HG02759 (cell line): ENCODE measurements around the gene FAM25A.
"Not testable (repeated sequence)": the region's sequence is repeated elsewhere in the genome, so short reads cannot be mapped to it uniquely, and the experiment has no call there.

ENCODE experiments used
- ATAC-seq: cut with Tn5 transposase; IDR thresholded peaks from one replicate; pipeline ENCODE4 v1.9.1; 2021; ENCODE audit warnings: mild to moderate bottlenecking, moderate library complexity; ENCODE audit not compliant: unreplicated experiment

The FAM25A gene

DNA sequence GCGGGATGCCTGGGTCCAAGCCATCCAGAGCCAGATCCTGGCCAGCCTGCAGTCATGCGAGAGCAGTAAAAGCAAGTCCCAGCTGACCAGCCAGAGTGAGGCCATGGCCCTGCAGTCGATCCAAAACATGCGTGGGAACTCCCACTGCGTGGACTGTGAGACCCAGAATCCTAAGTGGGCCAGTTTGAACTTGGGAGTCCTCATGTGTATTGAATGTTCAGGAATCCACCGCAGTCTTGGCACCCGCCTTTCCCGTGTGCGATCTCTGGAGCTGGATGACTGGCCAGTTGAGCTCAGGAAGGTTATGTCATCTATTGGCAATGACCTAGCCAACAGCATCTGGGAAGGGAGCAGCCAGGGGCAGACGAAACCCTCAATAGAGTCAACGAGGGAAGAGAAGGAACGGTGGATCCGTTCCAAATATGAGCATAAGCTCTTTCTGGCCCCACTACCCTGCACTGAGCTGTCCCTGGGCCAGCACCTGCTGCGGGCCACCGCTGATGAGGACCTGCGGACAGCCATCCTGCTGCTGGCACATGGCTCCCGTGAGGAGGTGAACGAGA, 10.9 kb upstream of the FAM25A start:
- not testable (repeated sequence) for ATAC-seq

DNA sequence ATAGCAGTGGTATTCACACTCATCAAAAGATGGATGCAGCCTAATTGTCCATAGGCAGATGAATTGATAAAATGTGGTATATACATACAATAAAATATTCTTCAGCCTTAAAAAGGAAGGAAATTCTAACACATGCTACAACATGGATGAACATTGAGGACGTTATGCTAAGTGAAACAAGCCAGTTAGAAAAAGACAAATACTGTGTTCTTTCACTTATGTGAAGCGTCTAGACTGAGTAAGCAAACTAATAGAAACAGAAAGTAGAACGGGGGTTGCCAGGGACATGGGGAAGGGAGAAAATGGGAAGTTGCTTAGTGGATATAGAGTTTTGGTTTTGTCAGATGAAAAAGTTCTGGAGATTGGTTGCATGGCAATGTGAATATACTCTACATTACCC, 6.6 kb upstream of the FAM25A start:
- ATAC-seq, result not testable (repeated sequence)

DNA sequence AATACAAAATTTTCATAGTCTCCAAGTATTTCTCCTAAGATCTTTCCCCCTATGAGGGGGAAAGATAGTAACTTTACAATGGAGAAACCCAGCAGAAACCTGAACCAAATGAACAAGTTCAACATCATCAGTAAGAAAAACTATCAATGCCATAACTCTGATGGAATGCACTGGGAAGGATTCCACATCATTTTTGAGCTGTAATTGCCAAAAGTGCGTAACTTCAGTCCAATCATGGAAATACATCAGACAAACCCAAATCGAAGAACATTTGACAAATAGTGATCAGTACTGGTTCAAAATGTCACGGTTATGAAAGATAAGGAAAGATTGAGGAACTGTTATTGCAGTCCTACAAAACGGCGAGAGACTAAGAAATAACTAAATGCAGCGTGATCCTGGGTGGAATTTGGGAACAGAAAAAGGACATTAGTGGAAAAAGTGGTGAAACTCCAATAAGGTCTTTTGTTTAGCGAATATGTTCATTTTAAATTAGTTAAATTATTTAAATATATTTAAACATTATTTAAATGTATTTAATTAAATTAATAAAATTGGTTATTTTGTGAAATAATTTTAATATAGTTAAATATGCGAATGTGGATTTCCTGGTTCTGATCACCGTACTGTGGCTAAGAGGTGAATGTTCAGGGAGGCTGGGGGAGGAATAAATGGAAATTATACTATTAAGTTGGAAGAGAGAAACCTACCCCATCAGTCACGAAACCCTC, 4.9 kb upstream of the FAM25A start:
- ATAC-seq, result not testable (repeated sequence)

DNA sequence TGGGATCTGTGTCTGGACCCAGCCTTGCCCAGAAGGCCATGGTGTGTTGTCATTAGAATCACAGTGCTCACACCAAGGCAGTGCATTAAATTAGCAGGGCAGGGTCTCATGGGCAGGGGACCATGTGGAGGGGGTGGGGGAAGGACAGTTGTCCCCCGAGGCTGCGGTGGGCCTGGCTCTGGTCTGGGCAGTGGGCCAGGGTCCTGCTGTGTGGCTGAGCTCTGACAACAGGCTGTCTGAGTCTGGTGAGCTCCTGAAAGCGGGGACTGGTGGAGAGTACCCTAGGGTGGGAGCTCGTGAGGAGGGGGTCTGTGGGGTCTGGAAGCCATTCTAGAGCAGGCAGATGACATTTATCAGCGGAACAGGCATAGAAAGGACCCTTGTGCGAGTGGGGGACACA, 2.0 kb upstream of the FAM25A start:
- ATAC-seq, result not testable (repeated sequence)

DNA sequence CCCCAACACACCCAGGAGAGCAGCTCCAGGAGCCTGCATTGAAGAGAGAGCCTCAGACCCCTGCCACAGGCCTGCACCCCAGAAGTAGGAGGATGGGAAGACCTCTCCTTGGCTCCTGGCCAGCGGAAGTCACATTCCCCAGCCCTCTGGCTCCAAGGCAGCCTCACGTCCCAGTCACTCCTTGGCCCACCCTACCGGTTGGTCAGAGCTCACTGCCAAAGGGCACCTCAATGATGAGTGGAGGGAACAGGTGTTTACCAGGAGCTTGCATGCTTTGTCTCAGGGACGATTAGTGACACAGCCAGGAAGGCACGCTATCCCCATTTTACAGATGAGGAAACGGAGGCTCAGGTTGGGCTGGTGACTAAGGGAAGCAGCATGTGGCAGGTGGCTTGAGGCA, 1.0 kb upstream of the FAM25A start:
- ATAC-seq, result not testable (repeated sequence)

DNA sequence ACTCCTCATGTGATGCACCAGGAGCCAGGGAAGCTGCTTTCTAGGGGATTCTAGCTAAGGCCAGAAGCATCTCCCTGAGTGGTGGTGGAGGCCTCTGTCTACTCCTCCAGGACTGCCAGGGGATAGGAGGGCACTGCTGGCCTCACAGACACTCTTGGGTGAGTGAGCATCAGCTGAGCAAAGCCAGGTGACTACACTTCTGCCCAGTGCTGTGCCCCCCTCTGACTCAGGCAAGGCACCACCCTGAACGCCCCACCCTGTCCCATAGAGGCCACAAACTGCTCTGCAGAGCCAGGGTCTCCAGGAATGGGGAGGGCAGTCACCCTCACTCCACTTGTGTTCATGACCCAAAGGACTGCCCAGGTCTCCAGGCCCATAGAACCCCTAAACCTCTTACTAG, 590 bp upstream of the FAM25A start:
- ATAC-seq, result not testable (repeated sequence)

DNA sequence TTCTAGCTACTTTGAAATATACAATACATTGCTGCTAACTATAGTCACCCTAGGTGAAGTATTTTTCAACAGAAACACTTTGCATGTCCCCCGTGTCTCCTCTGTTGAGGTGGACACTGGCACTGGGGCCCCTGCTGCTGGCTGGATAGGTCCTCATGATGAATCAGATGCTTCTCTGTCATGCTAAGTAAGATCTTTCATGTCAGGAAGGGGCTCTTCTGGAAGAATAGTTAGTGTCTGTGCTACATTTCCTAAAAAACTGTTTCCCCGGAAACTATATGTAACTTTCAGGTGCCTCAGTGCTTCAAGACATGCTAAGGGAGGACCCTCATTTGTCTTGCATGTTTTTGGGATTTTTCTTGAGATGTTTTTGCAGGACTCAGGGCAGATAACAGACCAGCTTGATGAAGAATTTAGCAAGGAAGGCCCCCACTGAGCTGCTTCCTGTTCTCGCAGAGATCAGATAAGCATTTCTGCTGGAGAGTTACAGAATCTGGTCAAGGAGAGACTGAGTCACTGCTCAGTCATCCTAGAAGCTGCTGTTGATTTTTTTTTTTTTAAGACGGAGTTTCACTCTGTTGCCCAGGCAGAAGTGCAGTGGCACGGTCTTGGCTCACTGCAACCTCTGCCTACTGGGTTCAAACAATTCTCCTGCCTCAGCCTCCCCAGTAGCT, 5.3 kb downstream of the FAM25A start:
- not testable (repeated sequence) for ATAC-seq

DNA sequence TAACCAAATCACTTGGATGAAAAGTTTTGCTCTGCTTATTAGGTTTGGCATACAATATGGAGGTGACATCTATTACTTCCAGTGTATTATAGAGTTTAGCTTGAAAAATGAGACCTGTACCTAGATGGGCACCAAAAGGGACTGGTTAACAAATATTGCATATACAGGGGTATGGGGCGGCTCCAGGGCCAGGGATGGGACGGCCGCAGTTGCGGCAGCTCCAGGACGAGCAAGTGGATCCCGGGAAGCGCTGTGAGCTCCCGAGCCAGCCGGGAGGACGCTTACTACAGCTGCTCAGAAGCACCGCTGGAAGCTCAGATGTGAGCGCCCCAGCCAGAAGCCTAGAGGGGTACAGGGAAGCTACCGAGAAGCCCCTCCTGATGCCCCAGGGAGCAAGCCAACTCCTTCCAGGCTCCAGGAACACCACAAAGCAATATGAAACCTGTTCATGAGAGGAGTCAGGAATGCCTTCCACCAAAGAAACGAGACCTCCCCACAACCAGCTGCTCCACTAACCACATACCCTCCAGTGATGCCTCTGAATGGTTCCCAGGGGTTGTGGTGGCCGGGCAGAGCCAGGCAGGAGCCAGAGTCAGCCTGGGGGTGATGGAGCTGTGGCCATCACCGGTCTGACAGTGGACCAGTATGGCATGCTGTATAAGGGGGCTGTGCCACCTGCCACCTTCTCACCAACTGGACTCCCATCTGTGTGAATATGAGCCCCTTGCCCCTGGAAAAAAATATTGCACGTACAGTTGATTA, 6.8 kb downstream of the FAM25A start:
- not testable (repeated sequence) for ATAC-seq

DNA sequence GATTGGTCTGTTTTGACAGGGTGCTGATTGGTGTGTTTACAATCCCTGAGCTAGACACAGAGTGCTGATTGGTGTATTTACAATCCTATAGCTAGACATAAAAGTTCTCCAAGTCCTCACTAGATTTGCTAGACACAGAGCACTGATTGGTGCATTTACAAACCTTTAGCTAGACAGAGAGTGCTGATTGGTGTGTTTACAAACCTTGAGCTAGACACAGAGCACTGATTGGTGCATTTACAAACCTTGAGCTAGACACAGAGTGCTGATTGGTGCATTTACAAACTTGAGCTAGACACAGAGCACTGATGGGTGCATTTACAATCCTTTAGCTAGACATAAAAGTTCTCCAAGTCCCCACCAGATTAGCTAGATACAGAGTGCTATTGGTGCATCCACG, 10.3 kb downstream of the FAM25A start:
- not testable (repeated sequence) for ATAC-seq

DNA sequence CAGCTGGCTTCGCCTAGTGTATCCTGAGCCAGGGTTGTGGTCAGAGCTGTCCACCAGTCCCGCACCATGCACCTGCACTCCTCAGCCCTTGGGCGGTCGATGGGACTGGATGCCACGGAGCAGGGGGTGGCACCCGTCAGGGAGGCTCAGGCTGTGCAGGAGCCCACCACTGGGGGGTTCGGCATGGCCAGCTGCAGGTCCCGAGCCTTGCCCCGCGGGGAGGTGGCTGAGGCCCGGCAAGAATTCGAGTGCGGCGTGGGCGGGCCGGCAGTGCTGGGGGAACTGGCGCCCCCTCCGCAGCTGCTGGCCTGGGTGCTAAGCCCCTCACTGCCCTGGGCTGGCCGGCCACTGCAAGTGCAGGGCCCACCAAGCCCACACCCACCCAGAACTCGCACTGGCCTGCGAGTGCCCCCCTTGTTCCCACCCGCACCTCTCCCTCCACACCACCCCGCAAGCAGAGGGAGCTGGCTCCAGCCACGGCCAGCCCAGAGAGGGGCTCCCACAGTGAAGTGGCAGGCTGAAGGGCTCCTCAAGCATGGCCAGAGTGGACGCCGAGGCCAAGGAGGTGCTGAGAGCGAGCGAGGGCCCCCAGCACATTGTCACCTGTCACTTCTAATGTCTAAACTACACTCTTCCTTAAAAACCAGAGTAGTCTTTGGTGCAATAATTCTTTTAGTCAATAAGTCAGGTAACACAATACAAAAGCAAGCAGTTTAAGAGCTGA, 11.0 kb downstream of the FAM25A start:
- ATAC-seq, result no peak

DNA sequence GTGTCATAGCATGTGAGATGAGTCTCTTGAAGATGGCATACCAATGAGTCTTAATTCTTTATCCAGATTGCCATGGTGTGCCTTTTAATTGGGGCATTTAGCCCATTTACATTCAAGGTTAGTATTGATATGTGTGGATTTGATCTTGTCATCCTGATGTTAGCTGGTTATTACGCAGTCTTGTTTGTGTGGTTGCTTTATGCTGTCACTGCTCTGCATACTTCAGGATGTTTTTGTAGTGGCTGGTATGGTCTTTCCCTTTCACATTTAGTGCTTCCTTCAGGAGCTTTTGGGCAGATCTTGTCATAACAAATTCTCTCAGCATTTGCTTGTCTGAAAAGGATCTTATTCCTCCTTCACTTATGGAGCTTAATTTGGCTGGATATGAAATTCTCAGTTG, 16.5 kb downstream of the FAM25A start:
- no peak for ATAC-seq

DNA sequence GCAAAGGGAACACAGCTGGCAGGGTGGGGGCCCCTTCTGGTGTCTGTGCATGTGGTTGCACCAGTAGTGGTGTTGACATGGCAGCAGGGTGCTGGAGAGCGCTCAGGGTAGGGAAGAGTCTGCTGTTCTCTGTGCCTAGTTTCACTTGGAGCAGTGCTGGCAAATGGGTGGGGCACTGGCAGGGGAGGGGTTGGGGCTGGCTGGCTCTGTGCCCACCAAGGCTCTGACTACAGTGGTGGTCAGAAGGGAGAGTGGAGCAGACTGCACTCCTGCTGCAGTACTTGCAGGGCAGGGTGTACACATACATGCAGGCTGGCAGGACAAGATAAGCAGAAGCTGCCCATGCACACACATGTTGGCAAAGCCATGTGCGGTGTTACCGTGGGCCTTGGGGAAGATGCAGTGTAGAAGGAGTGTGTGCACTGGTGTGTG, 18.2 kb downstream of the FAM25A start:
- ATAC-seq, result no peak

DNA sequence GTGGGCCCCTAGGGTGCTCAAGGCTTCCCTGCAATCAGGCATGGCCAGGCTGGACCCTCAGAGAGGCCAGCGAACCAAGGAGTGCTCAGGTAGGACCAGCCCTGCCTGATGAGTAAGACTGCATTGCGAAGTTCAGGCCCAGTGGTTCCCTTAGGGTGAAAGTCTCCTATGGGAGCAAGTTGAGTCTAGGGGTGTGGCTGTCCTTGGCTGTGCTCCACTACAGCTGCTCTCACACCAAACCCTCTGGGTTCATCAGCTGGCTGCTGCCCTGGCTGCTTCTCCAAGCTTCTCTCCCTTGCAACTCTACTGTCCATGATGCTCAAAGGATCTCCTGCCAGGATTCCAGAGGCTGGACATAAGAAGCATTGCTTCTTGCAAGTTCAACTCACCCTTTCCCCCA, 18.7 kb downstream of the FAM25A start:
- no peak for ATAC-seq

DNA sequence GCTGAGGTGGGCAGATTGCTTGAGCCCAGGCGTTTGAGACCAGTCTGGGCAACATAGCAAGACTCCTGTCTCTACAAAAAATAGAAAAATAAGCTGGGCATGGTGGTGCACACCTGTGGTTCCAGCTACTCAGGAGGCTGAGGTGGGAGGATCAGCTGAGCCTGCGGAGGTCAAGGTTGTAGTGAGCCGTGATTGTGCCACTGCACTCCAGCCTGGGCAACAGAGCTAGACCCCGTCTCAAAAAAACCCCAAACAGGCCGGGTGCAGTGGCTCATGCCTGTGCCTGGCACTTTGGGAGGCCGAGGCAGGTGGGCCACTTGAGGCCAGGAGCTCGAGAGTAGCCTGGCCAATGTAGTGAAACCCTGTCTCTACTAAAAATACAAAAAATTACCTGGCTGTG, 23.5 kb downstream of the FAM25A start:
- not testable (repeated sequence) for ATAC-seq

DNA sequence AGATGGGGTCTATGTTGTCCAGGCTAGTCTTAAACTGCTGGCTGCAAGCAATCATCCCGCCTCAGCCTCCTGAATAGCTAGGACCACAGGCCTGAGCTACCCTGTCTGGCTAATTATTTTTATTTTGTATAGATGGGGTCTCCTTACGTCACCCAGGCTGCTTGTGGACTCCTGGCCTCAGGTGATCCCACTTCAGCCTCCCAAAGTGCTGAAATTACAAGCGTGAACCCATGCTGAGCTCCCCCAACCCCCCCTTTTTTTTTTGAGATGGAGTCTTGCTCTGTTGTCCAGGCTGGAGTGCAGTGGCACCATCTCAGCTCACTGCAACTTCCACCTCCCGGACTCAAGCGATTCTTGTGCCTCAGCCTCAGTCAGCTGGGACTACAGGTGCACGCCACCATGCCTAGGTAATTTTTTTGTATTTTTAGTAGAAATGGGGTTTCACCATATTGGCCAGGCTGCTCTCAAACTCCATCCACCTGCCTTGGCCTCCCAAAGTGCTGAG, 25.4 kb downstream of the FAM25A start:
- no peak for ATAC-seq

DNA sequence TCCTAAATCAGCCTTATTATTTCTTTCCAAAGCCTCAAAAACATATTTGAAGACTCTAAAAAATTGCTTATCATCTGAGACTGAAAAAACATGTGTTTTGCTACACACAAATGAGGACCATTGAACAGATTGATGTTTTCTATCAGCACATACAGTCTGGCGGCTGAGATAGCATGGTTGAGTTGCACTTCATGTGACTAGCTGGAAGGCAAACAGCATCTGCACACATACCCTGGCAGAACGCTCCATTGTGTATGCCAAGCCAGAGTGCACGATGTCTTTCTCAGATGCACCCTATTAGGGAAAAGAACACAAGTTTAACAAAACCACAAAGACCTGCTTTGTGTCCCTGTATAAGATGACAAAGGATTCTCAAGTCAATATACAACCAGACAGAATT, 33.0 kb downstream of the FAM25A start:
- no peak for ATAC-seq

DNA sequence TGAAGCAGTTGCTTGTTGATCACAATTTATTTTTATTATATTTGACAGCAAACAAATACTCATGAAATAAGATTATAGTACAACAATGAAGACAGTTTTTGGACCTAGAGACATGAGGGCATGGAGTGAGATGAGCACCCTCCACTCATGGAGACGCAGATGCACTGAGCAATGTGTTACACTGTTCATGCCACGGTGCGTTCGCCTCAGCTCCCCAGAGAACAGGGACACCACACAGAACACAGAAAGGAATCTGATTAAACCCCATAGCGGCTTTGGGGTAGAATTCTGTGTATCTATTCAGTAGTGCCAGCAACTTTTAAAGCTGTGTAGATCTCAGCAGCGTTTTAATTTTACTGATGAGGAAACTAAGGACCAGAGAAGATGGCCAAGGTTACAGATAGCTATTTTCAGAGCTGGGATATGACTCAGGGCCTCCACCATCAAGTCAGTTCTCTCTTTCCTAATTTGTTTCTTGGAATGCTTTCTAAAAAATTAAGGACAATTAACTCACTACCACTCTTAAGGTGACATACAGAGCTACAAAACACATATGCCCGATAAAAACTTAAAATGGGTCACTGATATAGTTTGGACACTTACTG, 33.6 kb downstream of the FAM25A start:
- no peak for ATAC-seq

DNA sequence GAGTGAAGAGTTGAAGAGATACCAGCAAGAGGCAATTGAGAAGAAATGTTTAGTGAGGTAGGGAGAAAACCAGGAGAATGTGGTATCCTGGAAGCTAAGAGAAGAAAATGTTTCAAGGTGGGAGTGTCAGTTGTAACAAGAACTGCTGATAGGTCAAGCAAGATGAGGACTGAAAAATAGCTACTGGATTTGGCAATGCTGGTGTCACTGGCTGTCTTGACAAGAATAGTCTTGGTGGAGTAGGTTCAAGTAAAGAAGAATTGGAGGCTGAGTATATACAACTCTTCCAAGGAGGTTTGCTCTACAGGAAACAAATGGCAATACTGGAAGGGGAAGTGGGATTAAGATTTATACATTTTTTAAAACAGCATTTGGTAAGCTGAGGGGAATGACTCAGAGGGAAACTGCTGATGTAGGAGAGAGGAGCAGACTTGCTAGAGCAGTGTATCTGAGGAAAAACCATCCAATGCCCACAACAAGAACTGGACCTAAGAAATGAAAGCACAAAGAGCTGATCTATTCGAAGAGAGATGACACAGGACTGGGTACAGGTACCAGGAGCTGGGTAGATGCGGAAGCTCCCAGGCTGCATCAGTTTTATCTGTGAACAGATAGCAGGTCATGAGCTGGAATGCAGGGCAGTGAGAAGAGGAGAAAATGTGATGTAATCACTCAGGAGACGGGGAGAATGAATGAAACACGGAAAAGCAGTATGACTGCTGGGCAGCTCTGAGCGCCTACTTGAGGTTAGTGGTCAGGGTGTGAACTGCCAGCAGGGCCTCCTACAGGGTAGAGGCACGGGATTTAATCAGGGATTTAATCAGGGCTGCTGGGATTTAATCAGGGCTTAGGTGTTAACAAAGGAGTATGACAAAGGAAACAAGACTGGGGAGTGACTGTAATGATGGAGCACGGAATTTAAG, 34.5 kb downstream of the FAM25A start:
- no peak for ATAC-seq

DNA sequence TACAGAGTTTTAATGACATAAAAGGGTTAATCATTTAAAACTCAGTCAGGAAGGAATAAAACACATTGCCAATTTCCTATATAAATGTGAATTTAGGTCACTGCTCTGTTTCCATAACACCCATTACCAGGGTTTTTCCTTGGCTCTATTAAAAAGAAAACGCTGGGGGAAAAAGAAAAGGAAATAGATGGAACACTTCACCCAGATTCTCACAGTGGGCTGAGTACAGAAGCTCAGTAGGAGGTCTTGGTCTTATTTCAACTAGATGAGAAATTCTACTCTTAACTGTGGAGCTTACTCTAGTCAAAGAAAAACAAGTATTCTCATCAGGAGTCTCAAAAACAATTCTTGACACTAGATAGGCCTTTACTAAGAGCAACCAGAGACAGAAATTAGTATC, 38.1 kb downstream of the FAM25A start:
- no peak for ATAC-seq
